ENCODE results near the gene NPIPA3.

The NPIPA3 gene

GRCh38 chr16:14668556-14669223, 34.5 kb upstream of the NPIPA3 start:
- peaks cover 10% of the 10 kb centered on the region for H3K4me1 ChIP-seq (ENCODE audit: low read length)
- H3K27ac ChIP-seq (ENCODE audit: low read length) = no peak overlapping the region
- no peak overlapping the region for H3K4me2 ChIP-seq (ENCODE audit: low read depth, low read length)
- H3K9me2 ChIP-seq (replicated peaks; ENCODE audit: insufficient read depth, low read length) = no peaks in the 10 kb centered on the region
- no peaks in the 10 kb centered on the region for H3K79me2 ChIP-seq (ENCODE audit: low read length)
- no peaks in the 10 kb centered on the region for H3K36me3 ChIP-seq (replicated peaks; ENCODE audit: insufficient read depth, low read length)
- H3K27me3 ChIP-seq (replicated peaks; ENCODE audit: insufficient read depth, low read length) = no peaks in the 10 kb centered on the region
- no peaks in the 10 kb centered on the region for H3K9me3 ChIP-seq (replicated peaks; ENCODE audit: insufficient read depth, low read length)
- TF ChIP-seq EZH2phosphoT487 (IDR thresholded peaks at IDR 0.05; ENCODE audit: low read length) (no peak), CTCF (IDR thresholded peaks at IDR 0.05; ENCODE audit: low read length) (no peak), EZH2 (optimal IDR thresholded peaks at IDR 0.05; ENCODE audit: low read depth, low read length) (no peak)
- H3F3A ChIP-seq (ENCODE audit: insufficient read depth, low read length) = peaks cover 18% of the 10 kb centered on the region
- no peaks in the 10 kb centered on the region for H4K20me1 ChIP-seq (ENCODE audit: insufficient read depth, low read length)
- H3K9ac ChIP-seq (ENCODE audit: low read length) = no peak overlapping the region
- no peak overlapping the region for H2AFZ ChIP-seq (ENCODE audit: low read length)
- no peak for DNase-seq
- H3K4me3 ChIP-seq (ENCODE audit: low read length) = no peak overlapping the region

GRCh38 chr16:14669776-14670175, 33.4 kb upstream of the NPIPA3 start:
- H4K20me1 ChIP-seq (ENCODE audit: insufficient read depth, low read length) = no peaks in the 10 kb centered on the region
- peaks cover 18% of the 10 kb centered on the region for H3F3A ChIP-seq (ENCODE audit: insufficient read depth, low read length)
- no peak for TF ChIP-seq EZH2 (optimal IDR thresholded peaks at IDR 0.05; ENCODE audit: low read depth, low read length)
- no peak for TF ChIP-seq CTCF (IDR thresholded peaks at IDR 0.05; ENCODE audit: low read length)
- no peak for TF ChIP-seq EZH2phosphoT487 (IDR thresholded peaks at IDR 0.05; ENCODE audit: low read length)
- H3K4me3 ChIP-seq (ENCODE audit: low read length) = no peak overlapping the region
- H3K9ac ChIP-seq (ENCODE audit: low read length) = no peak overlapping the region
- H3K27ac ChIP-seq (ENCODE audit: low read length) = no peak overlapping the region
- peaks cover 10% of the 10 kb centered on the region for H3K4me1 ChIP-seq (ENCODE audit: low read length)
- no peaks in the 10 kb centered on the region for H3K9me2 ChIP-seq (replicated peaks; ENCODE audit: insufficient read depth, low read length)
- no peaks in the 10 kb centered on the region for H3K79me2 ChIP-seq (ENCODE audit: low read length)
- no peak overlapping the region for H2AFZ ChIP-seq (ENCODE audit: low read length)
- DNase-seq = no peak
- no peaks in the 10 kb centered on the region for H3K36me3 ChIP-seq (replicated peaks; ENCODE audit: insufficient read depth, low read length)
- no peaks in the 10 kb centered on the region for H3K9me3 ChIP-seq (replicated peaks; ENCODE audit: insufficient read depth, low read length)
- H3K27me3 ChIP-seq (replicated peaks; ENCODE audit: insufficient read depth, low read length) = no peaks in the 10 kb centered on the region
- H3K4me2 ChIP-seq (ENCODE audit: low read depth, low read length) = no peak overlapping the region

- no peaks in the 10 kb centered on the region for H3K36me3 ChIP-seq (replicated peaks; ENCODE audit: insufficient read depth, low read length)
- TF ChIP-seq EZH2 (optimal IDR thresholded peaks at IDR 0.05; ENCODE audit: low read depth, low read length) (no peak), EZH2phosphoT487 (IDR thresholded peaks at IDR 0.05; ENCODE audit: low read length) (no peak), CTCF (IDR thresholded peaks at IDR 0.05; ENCODE audit: low read length) (no peak)
- H3K9me3 ChIP-seq (replicated peaks; ENCODE audit: insufficient read depth, low read length) = no peaks in the 10 kb centered on the region
- H3K27ac ChIP-seq (ENCODE audit: low read length) = peak overlapping the region; percentile 62; the same call in 1 of the 2 replicates
- peaks cover 18% of the 10 kb centered on the region for H3F3A ChIP-seq (ENCODE audit: insufficient read depth, low read length)
- peak; percentile 84 for DNase-seq
- peaks cover 10% of the 10 kb centered on the region for H3K4me1 ChIP-seq (ENCODE audit: low read length)
- no peaks in the 10 kb centered on the region for H3K79me2 ChIP-seq (ENCODE audit: low read length)
- no peaks in the 10 kb centered on the region for H3K27me3 ChIP-seq (replicated peaks; ENCODE audit: insufficient read depth, low read length)
- H4K20me1 ChIP-seq (ENCODE audit: insufficient read depth, low read length) = no peaks in the 10 kb centered on the region
- H3K4me3 ChIP-seq (ENCODE audit: low read length) = peak overlapping the region; percentile 34
- peak overlapping the region; percentile 55 for H2AFZ ChIP-seq (ENCODE audit: low read length)
- H3K9me2 ChIP-seq (replicated peaks; ENCODE audit: insufficient read depth, low read length) = no peaks in the 10 kb centered on the region
- H3K9ac ChIP-seq (ENCODE audit: low read length) = peak overlapping the region; percentile 3; the same call in 1 of the 2 replicates
- H3K4me2 ChIP-seq (ENCODE audit: low read depth, low read length) = peak overlapping the region; percentile 64
Observed at GRCh38 chr16:14672403-14672971, 30.7 kb upstream of the NPIPA3 start.
